ENCODE measurements around the gene TRIM8. TPM values are rescaled to one million over a fixed set of nuclear protein-coding genes. Genes with fewer than 3 reads are reported as not detected.

The TRIM8 gene
- total RNA-seq, 2 donors from 2014 or later = 148 to 222 TPM

DNA sequence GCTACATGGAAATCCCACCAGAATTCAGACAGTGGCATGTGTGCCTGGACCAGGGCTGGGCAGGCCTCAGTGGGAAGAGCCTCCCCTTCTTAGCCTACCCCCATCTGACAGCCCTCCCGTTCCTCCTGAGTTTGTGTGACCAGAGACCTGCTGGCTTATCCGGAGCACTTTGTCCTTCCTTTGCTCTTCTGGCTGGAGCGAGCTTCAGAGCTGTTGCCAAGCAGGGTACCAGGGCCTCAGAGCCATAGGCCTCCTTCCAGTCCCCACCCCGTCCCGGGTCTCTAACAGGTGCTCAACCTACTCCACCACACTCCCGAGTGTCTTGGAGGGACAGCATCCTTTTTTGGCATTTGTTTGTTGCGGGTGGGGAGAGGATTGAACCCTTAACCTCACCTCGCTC is 26.5 kb upstream of the TRIM8 start:
- TF ChIP-seq, protein P1, sequence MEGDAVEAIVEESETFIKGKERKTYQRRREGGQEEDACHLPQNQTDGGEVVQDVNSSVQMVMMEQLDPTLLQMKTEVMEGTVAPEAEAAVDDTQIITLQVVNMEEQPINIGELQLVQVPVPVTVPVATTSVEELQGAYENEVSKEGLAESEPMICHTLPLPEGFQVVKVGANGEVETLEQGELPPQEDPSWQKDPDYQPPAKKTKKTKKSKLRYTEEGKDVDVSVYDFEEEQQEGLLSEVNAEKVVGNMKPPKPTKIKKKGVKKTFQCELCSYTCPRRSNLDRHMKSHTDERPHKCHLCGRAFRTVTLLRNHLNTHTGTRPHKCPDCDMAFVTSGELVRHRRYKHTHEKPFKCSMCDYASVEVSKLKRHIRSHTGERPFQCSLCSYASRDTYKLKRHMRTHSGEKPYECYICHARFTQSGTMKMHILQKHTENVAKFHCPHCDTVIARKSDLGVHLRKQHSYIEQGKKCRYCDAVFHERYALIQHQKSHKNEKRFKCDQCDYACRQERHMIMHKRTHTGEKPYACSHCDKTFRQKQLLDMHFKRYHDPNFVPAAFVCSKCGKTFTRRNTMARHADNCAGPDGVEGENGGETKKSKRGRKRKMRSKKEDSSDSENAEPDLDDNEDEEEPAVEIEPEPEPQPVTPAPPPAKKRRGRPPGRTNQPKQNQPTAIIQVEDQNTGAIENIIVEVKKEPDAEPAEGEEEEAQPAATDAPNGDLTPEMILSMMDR (IDR thresholded peaks at IDR 0.05) = no peak
- TF ChIP-seq POLR2AphosphoS5 (IDR thresholded peaks at IDR 0.05) (no peak), POLR2A (IDR thresholded peaks at IDR 0.05) (no peak)
- no peak for DNase-seq (ENCODE audit: low spot score)
- 82% methylated on average over 8 of the region's 8 CpGs for WGBS
- Histone ChIP-seq H3K4me1 (replicated peaks) (peaks cover 35% of the 10 kb centered on the region), H3K4me3 (no peak overlapping the region), H3K9me3 (no peaks in the 10 kb centered on the region), H3K27ac (no peak overlapping the region), H3K27me3 (replicated peaks; ENCODE audit: insufficient read depth) (no peaks in the 10 kb centered on the region), H3K36me3 (no peaks in the 10 kb centered on the region)
- intact Hi-C loops (cut with DNase I) = no loop called here

DNA sequence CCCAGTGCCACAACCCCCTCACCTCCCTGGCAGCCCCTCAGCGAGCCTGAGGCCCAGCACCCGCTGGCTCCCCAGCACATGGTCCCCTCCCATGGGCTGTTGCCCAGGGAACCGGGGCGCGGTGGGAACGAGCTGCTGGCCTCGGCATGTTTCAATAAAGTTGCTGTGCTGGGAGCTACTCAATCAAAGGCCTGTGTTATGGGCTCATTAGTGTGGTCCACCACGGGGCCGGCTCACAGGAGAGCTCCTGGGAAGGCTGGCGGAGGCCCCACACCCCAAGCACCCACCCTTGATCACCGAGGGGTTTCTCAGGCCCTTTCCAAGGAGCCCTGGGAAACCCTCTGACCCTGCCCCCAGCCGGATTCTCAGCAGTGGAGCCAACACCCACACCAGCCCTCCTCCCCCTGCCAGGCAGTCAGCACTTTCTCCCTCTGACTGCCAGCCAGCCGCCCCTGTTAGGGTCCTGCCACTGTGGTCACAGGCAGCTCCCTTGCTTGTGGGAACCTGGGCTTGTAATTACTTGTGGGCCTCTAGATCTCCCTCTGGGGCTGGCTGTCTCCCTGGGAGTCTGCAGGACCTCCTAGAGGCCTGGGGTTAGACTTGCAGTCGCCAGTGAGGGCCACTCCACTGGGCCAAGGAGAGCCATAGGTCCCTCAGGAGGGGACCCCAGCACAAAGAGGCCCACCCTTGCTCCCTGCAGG is 24.8 kb upstream of the TRIM8 start:
- 58% methylated on average over 8 of the region's 14 CpGs for WGBS
- Histone ChIP-seq H3K9me3 (no peaks in the 10 kb centered on the region), H3K27ac (peak overlapping the region; percentile 16 to 39), H3K4me1 (replicated peaks) (peaks cover 35% of the 10 kb centered on the region), H3K36me3 (no peaks in the 10 kb centered on the region), H3K27me3 (replicated peaks; ENCODE audit: insufficient read depth) (no peaks in the 10 kb centered on the region), H3K4me3 (no peak overlapping the region)
- TF ChIP-seq POLR2AphosphoS5 (IDR thresholded peaks at IDR 0.05) = no peak
- TF ChIP-seq POLR2A (IDR thresholded peaks at IDR 0.05) = no peak
- TF ChIP-seq, protein P1 (IDR thresholded peaks at IDR 0.05) = no peak
- no peak for DNase-seq (ENCODE audit: low spot score)
- intact Hi-C loops (cut with DNase I) = no loop called here

DNA sequence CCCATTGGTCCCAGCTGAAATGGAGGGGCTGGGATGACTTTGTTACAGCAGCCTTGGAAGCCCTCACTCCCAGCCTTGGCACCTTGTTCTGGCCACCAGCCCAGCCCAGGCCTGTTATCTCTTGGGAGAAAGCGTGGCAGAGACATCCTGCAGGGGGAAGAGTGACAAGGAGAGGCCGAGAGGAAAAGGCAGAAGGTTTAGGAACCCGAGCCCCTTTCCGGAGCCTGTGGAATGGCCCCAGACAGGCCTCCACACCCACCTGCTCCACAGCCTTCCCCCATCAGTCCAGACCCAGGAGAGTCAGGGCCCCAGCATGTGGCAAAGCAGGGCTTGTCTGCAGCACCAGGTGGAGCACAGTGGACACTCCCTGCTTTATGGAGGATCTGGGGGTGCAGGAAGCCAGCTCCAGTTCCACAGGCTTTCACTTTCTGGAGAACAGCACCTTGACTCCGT is 24.1 kb upstream of the TRIM8 start:
- Histone ChIP-seq H3K4me3 (no peak overlapping the region), H3K27ac (peak overlapping the region; percentile 16 to 39), H3K4me1 (replicated peaks) (peaks cover 35% of the 10 kb centered on the region), H3K9me3 (no peaks in the 10 kb centered on the region), H3K27me3 (replicated peaks; ENCODE audit: insufficient read depth) (no peaks in the 10 kb centered on the region), H3K36me3 (no peaks in the 10 kb centered on the region)
- 28% methylated on average over 5 of the region's 5 CpGs for WGBS
- intact Hi-C loops (cut with DNase I) = no loop called here
- DNase-seq (ENCODE audit: low spot score) = no peak
- TF ChIP-seq POLR2A (IDR thresholded peaks at IDR 0.05) = no peak
- no peak for TF ChIP-seq POLR2AphosphoS5 (IDR thresholded peaks at IDR 0.05)
- TF ChIP-seq, protein P1 (IDR thresholded peaks at IDR 0.05) = no peak

DNA sequence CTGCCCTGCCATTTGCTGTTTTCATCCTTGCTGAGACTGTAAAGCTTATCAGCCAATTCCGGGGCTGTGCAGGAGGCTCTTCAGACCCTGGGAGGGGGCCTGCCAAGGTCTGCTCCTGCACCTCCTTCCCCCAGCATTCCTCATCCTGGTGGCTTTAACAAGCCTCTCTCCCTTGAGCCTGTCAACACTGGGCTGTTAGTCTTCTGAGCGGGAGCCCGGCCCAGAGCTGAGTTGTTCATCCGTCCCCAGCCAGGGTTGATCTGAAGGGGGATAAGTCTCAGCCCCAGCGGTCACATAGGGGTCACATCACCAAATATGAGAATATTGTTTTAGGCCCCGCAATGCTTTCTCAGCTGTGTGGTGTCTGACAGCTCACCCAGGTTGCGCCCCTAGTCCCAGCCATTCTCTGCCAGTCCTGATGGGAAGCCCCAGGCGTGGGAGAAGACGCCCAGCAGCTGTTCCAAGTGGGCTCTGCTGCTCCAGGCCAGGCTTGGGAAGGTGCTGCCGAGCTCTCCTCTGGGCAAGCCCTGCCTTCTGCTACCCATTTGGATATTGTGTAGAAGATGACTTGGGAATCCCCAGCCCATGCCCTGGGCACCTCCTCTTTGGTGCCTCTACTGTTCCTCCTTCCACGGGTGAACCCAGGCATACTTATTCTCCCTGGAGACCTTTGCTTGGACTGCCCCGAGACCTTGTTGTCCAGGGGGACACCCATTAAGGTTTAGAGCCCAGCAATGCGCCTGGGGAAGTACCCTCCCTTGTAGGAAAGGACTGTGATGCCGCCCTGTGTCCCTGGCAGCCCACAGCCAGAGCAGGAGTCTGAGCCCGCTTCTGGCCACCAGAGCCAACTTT is 23.5 kb upstream of the TRIM8 start:
- Histone ChIP-seq H3K27ac (peak overlapping the region; percentile 39 to 60), H3K9me3 (no peaks in the 10 kb centered on the region), H3K36me3 (no peaks in the 10 kb centered on the region), H3K4me3 (no peak overlapping the region), H3K27me3 (replicated peaks; ENCODE audit: insufficient read depth) (no peaks in the 10 kb centered on the region), H3K4me1 (replicated peaks) (peaks cover 35% of the 10 kb centered on the region)
- no peak for TF ChIP-seq POLR2A (IDR thresholded peaks at IDR 0.05)
- no peak for TF ChIP-seq POLR2AphosphoS5 (IDR thresholded peaks at IDR 0.05)
- TF ChIP-seq, protein P1 (IDR thresholded peaks at IDR 0.05) = no peak
- whole genome bisulfite sequencing = 50% methylated on average over 15 of the region's 15 CpGs
- no peak for DNase-seq (ENCODE audit: low spot score)
- intact Hi-C loops (cut with DNase I) = no loop called here

All from prostate gland (tissue), 2 donors.